Measurements from ENCODE around the gene PRPF6.
A peak's percentile ranks its signal among the peaks of the same experiment; 100 is the strongest.

Gene PRPF6

GRCh38 chr20:64077541-64077875 is 96.6 kb downstream of the PRPF6 start:
- no peak for DNase-seq (ENCODE audit: low read depth)

- peak; percentile 54 for DNase-seq (ENCODE audit: low read depth)
Measured at GRCh38 chr20:64077876-64078551, 97.1 kb downstream of the PRPF6 start.

- DNase-seq (ENCODE audit: low read depth) = no peak
Measured at GRCh38 chr20:64078934-64079272, 98.0 kb downstream of the PRPF6 start.

GRCh38 chr20:64079273-64080012 is 98.5 kb downstream of the PRPF6 start, which contains the start of gene RGS19:
Gene RGS19 (minus strand): TSS chr20:64079518. CDS start chr20:64076886, 2,632 bp downstream.
- DNase-seq (ENCODE audit: low read depth) = peak; percentile 59

- DNase-seq (ENCODE audit: low read depth) = no peak
Measured at GRCh38 chr20:64080013-64080812, 99.3 kb downstream of the PRPF6 start, which contains the start of gene OPRL1. Gene OPRL1 (plus strand): TSS chr20:64080082. CDS start chr20:64092721, 12,639 bp downstream.

- no peak for DNase-seq (ENCODE audit: low read depth)
Measured at GRCh38 chr20:64080813-64081623, 100.1 kb downstream of the PRPF6 start.

GRCh38 chr20:64081624-64081964 is 100.7 kb downstream of the PRPF6 start:
- no peak for DNase-seq (ENCODE audit: low read depth)

- no peak for DNase-seq (ENCODE audit: low read depth)
Measured at GRCh38 chr20:64082126-64082731, 101.3 kb downstream of the PRPF6 start.
